Kidney glomerular epithelial cell (primary cell): Measurements from ENCODE around the gene SLC7A11.
"Not testable (repeated sequence)": the region's sequence is repeated elsewhere in the genome, so short reads cannot be mapped to it uniquely, and the experiment has no call there.

ENCODE experiments used
- DNase-seq: peaks from one replicate; lab custom pipeline; 2025; lab: John Stamatoyannopoulos, UW

SLC7A11 gene

GRCh38 chr4:138242834-138243156 lies 646 bp upstream of the SLC7A11 start:
- DNase-seq = no peak

DNA sequence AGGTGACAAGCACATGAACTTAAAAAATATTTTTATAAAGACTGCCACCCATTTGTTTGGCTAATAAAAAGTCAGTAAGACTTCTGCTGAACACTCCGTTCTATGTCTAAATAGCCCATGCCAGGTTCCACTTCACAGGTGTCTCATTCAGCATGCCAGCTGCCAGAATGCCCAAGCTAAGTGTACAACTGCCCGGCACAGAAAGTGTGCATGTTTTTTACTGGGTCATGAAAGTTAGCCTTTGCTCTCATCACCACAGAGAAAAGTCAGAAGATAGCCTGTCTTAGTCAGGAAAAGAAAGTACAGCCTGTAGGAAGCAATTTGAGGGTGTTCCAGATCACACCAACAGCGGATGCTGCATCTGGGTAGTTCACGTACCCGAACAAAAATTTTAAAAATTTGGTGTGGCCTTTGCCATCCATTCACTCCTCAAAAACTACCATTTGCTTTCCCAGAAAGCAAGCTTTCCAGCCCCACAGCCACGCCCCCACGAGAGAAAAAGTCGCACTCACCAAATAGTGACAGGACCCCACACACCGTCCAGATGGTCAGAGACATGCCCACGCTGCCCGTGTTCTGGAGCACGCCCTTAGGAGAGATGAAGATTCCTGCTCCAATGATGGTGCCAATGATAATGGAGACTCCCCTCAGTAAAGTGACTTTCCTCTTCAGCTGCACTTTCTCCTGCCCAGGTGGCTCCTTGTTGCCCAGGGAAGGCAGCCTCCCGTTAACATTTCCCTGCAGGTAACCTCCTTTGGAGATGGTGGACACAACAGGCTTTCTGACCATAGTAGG lies 671 bp downstream of the SLC7A11 start:
- no peak for DNase-seq

GRCh38 chr4:138239491-138239890 lies 2.7 kb downstream of the SLC7A11 start:
- no peak for DNase-seq

DNA sequence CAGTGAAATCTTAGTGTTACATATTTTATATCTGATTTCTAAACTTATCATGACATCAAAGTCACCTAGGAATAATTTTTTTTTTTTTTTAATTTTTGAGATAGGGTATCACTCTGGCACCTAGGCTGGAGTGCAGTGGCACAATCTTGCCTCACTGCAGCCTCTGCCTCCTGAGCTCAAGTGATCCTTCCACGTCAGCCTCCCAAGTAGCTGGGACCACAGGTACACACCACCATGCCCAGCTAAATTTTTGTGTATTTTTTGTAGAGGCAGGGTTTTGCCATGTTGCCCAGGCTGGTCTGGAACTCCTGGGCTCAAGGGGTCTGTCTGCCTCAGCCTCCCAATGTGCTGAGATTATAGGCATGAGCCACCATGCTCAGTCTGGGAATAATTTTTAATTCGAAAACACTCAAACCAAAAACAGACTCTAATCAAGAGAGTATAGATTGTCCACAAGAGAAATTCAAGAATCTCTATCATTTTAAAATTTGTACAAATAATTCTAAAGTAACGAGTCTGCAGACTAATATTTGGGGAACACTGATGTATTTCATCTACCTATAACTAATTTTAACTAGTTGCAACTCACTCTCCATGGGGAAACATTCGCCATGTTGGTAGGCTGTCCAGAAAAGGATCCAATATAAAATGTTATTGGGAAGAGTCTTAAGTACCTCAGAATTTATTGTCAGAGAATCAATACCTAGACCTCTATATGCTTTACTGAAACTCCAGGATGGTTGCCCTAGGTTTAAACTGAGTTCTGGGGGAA lies 3.4 kb downstream of the SLC7A11 start:
- no peak for DNase-seq

GRCh38 chr4:138237132-138237531 lies 5.0 kb downstream of the SLC7A11 start:
- not testable (repeated sequence) for DNase-seq

DNA sequence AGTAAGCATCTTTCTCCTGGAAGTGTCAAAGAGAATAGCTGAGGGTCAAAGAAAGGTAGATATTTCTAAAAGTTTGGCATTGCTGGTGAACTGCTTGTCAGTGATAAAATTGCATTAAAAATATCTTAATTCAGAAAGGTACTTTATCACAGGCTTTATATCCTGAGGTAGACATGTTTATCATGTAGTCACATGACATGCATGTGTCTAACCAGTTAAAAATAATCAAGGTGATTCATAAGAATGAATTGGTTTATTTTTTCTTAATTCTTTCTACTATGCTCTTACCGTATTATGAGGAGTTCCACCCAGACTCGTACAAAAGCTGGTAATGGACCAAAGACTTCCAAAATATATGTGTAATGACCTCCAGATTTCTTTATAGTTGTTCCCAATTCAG lies 6.1 kb downstream of the SLC7A11 start:
- no peak for DNase-seq

GRCh38 chr4:138235419-138235952 lies 6.7 kb downstream of the SLC7A11 start:
- DNase-seq = peak; percentile 27

GRCh38 chr4:138234248-138234647 lies 7.9 kb downstream of the SLC7A11 start:
- no peak for DNase-seq

DNA sequence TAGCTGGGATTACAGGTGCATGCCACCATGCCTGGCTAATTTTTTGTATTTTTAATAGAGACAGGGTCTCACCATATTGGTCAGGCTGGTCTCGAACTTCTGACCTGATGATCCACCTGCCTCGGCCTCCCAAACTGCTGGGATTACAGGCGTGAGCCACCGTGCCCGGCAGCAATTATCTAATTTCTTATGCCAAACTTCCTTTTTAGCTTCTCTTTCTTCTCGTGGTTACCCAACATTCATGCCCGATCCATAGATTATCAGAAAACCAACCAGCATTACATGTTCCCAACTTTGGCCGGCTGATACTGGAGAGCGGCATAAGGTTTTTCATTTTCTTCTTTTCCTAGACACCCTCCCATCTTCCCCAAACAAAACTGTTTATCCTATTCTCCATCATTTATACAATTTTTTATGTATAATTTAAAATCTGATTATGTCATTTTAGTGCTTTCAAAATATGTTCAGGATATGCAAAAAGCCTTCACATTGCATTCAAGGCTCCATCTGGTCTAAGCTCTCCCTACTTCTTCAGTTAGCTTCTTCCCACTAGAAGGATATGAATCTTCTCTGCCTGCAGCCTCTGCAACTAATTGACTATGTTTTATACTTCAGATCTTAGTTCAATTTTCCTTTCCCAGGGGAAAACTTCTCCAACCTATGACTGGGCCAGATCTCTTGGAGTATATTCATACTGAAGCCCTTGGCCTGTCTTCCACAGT lies 8.7 kb downstream of the SLC7A11 start:
- no peak for DNase-seq

DNA sequence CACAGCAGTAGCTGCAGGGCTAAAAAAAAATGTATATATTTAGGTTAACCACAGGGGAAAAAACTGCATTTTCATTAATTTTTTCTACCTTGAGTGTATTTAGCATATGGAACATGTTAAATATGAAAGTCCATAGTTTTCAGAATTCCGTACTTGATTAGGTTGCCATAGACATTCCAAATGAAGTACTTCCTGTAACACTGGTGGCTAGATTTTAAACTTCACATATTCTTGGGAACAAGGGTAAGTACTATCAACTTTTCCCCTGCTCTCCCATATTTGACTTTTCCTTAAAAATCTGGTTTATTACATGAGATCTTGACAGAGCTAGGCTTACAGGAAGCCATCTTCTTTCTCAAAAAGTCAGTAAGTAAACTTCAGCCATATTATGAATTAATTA lies 9.8 kb downstream of the SLC7A11 start:
- DNase-seq = no peak

DNA sequence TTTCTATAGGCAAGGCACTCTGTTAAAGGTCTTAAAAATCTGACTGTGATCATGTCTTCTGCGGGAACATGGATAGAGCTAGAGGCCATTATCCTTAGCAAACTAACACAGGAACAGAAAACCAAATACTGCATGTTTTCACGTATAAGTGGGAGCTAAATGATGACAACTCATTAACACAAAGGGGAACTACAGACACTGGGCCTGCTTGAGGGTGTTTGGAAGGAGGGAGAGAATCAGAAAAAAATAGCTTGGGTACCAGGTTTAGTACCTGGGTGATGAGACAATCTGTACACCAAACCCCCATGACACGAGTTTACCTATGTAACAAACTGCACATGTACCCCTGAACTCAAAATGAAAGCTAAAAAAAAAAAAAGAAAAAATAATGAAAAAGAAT lies 12.1 kb downstream of the SLC7A11 start:
- DNase-seq = no peak

DNA sequence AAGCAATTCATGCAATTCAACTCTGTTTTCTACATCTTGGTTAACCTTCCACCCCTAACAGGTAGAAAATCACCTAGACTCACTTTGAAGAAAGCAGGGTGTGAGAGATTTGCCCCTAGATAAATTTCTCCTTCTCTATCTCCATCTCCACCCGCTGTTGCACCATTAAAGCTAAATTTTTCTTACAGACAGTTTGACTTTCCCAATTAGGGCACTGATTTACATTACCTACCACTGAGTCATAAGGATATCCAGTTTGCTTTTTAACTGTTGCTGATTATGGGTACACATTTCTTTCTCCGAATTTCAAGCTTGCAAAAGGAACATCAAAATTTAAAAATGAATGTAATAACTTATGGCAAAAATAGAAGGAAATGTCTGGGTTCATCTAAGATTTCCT lies 13.0 kb downstream of the SLC7A11 start:
- DNase-seq = no peak

GRCh38 chr4:138226351-138226750 lies 15.8 kb downstream of the SLC7A11 start:
- no peak for DNase-seq

DNA sequence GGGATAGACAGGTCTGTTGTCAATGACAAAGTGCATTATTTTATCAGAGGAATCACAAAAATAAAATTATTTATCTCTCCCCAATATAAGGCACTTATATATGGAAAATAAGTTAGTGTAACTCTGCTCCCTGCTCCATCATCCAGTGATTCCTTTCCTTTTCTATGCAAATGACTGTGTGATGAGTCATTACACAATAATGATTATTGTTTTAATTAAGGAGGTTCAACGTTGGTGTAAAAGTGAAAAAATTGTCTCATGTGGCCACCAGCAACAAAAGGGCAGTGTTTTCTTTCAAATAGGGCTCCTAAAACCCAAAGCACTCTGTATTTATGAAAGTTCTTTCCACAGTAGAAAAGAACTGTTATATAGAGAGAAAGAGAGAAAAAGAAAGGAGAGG lies 16.7 kb downstream of the SLC7A11 start:
- no peak for DNase-seq

DNA sequence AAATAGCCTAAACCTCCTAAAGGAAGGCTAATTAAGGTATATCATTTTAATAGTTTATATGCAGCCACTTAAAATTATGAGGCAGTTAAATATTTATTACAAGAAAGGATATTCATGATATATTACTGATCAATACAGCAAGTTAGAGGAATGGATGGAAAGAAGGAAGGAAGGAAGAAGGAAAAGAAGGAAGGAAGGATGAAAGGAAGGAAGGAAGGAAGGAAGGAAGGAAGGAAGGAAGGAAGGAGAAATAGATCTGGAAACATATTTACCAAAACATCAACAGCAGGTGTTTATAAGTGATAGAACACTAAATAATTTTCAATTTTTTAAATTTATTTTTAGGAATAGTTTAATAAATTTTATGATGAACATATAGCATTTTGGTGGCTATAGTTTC lies 17.5 kb downstream of the SLC7A11 start:
- DNase-seq = no peak

DNA sequence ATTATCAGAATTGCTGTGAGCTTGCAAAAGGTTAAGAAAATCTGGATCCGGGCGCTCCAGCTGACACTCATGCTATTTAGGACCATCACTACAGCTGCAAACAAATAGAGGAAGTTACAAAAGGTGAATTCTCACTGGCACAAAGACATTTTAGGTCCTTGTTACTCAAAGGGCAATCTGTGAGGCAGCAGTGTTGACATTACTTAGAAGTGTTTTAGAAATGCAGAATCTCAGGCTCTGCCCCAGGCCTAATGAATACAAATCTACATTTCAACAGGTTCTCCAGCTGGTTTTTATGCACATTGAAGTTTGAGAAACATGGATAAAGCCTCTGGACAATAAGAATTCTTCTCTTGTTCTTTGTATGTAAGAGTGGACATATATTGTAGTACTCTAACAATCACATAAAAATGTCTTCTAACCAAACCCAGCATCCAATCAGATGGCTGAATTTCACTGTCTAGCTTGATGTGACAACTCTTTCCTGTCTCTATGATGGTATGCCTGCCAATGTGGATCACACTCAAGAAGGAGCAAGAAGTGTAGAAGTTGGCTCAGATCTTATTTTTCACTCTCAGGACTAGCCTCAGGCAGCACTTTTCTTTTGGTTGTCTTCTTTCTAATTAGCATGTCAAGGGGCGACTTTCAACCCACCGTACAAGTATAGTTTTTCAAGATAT lies 18.8 kb downstream of the SLC7A11 start:
- DNase-seq = no peak

GRCh38 chr4:138222046-138222445 lies 20.1 kb downstream of the SLC7A11 start:
- DNase-seq = no peak

DNA sequence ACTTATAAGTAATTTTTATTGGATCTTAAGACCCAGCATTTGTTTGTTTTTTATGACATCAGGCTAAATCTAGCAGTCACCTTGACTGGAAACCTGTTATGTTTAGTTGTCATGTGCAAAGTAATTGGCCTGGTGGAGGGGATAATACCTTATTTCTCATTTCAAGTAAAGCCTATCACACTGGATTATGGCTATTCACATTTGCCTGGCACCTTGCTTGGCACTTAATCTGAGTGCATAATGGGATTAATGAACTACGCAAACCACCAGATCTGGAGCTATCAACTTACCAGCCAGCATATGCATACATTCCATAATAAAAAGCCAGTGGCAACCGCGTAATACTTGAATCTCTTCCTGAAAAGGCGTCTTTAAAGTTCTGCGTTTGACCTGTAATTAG lies 23.2 kb downstream of the SLC7A11 start:
- no peak for DNase-seq

DNA sequence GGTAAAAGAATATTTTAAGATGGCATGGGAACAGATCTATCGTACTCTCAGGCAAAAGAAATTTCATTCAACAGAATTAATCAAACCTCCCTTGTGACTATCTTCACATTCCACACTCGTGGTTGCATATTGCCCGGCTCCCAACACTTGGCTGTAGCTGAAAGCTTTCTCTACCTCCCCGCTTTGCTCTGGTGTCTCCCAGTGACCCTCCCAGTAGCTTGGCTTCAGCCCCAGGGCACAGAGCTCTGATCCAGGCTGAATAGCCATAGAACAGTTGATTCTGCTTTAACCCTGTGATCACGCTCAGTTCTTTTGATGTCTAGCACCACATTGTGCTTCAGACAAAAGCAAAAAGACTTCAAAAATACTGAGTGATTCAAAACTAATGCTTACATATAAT lies 24.6 kb downstream of the SLC7A11 start:
- DNase-seq = no peak

DNA sequence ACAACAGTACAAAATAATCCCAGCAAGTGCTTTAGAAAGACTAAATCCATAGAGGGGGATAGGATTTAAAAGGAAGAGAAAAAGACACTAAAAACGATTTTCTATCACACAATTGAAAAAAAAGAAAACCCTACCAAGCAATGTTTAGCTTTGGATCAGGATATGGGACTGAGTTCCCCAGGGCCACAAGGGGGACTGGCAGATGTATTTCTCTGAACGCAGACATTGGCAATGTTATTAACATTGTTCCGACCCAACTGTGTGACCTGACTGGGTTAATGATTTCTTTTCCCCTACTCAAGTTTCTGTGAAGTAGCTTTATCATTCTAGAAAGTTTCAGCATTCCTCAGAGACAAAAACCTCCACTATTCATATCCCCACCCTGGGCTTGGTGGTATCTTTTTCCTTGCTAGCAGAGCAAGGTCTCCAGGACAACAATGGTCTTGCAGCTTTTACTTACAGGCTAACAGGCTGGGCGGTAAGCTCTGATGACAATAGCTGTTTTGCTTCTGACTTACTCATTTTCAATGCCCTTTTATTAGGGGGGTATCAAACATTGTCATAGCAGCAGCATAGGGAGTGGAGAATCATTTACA lies 25.8 kb downstream of the SLC7A11 start:
- DNase-seq = no peak

DNA sequence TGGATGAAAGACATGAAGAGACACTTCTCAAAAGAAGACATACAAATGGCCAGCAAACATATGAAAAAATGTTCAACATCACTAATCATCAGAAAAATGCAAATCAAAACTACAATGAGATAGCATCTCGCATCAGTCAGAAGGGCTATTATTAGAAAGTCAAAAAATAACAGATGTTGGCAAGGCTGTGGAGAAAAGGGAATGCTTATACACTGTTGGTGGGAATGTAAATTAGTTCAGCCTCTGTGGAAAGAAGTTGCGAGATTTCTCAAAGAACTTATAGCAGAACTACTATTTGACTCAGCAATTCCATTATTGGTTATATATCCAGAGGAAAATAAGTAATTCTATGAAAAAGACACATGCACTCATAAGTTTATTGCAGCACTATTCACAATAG lies 31.6 kb downstream of the SLC7A11 start:
- not testable (repeated sequence) for DNase-seq

DNA sequence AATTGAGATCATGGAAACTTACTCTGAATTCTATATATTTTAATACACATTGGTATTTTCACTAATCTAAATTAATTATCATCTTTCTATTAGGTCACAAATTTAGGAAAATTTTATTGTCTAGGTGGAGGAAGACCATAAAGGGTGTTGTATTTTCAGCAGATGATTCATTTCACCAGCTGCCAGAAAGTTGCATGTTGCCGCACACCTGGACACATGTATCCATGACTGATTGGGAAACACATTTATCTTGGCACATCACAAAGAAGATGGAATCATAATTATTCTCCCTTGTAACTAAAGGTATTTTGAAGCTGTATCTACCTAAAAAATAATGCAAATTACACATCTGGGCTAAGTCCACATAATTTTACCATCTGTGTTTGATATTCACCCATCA lies 33.1 kb downstream of the SLC7A11 start:
- DNase-seq = no peak
